A549 treated with GW870086 at 1 μM for 4 hours (cell line): ENCODE measurements around the gene GARRE1. TPM values are rescaled to one million over a fixed set of nuclear protein-coding genes. Genes with fewer than 3 reads are reported as not detected.

Experiments used
- total RNA-seq: library from RNA; stranded (reverse); fragments of 200-300 nt; extraction: Qiagen RNA extraction; gene quantifications from 5 replicates; pipeline ENCODE4 v1.2.3, GENCODE V29; 2022; ENCODE audit warnings: low read depth

GARRE1 gene
- total RNA-seq, result 8.6 to 13.0 TPM (median 11.9 TPM) in 5 replicates

GRCh38 chr19:34254046-34254697 lies at the start of gene GARRE1:
Gene GARRE1, plus strand, starts transcription at chr19:34254554. Its CDS starts 45,920 bp downstream, at chr19:34300474.

Other genes starting within 250 kb of the GARRE1 start
- gene LSM14A, start 82.0 kb upstream of the GARRE1 start, total RNA-seq, result 188 to 296 TPM (median 223 TPM) in 5 replicates
- gene GPI, start 110.6 kb downstream of the GARRE1 start, total RNA-seq, result 628 to 728 TPM (median 711 TPM) in 5 replicates
- 28.7 to 35.7 TPM (median 33.5 TPM) in 5 replicates for gene PDCD2L, start 149.8 kb downstream of the GARRE1 start, total RNA-seq
- 261 to 329 TPM (median 268 TPM) in 5 replicates for gene UBA2, start 173.8 kb downstream of the GARRE1 start, total RNA-seq
- gene WTIP, start 227.2 kb downstream of the GARRE1 start, total RNA-seq, result 23.8 to 35.3 TPM (median 30.1 TPM) in 5 replicates